HCT116 (cell line): ENCODE results near the gene SGF29.

ENCODE experiments used
- EZH2 ChIP-seq: fragments of 200-600 bp; sonication (generic); IDR thresholded peaks from 2 replicates; pipeline ENCODE4 v1.6.1; 2017; ENCODE audit warnings: antibody characterized with exemption, mixed run types
- TCF7L2 ChIP-seq: IDR thresholded peaks from 2 replicates; pipeline ENCODE4 v1.7.0; 2011; ENCODE audit warnings: borderline replicate concordance, inconsistent platforms; ENCODE audit not compliant: insufficient read depth, insufficient read length; ENCODE audit errors: extremely low read depth
- ZNF274 ChIP-seq: fragments of 200-500 bp; sonication (Bioruptor generic); IDR thresholded peaks from 2 replicates; pipeline ENCODE4 v1.6.1; 2014; ENCODE audit warnings: mild to moderate bottlenecking, low read depth, low read length, inconsistent platforms
- TF ChIP-seq, protein P1 (sequence below), 3 experiments: fragments of 200-600 bp in 1 of 3; sonication (generic) in 1 of 3; IDR thresholded peaks in 2 of 3; conservative IDR thresholded peaks in 1 of 3; 2 replicates each; pipeline ENCODE4 v1.5.1; 2012 to 2017; ENCODE audit warnings: low read depth in 2 of 3, low read length in 2 of 3, antibody characterized with exemption in 1 of 3, borderline replicate concordance in 1 of 3, control low read depth in 1 of 3, mild to moderate bottlenecking in 1 of 3, mixed read lengths in 1 of 3, mixed run types in 1 of 3, moderate library complexity in 1 of 3; ENCODE audit not compliant: insufficient read depth in 1 of 3
- TF ChIP-seq, protein P2 (sequence below): IDR thresholded peaks from 2 replicates; pipeline ENCODE4 v1.6.1; 2012; ENCODE audit warnings: low read depth

DNA sequence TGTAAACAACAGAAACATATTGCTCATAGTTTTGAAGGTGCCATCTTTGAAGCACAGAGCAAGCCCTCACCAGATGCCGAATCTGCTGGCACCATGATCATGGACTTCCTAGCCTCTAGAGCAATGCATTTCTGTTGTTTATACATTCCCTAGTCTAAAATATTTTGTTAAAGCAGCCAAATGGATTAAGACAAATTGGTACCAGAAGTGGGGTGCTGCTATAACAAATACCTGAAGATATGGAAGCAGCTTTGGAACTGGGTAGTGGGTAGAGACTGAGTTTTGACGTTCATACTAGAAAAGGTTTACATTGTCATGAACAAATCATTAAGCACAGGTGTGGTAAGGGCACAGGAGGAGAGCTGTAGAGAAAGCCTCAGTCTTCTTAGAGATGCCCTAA is 13.6 kb downstream of the SGF29 start:
- TF ChIP-seq EZH2: no peak
- TF ChIP-seq, protein P1, sequence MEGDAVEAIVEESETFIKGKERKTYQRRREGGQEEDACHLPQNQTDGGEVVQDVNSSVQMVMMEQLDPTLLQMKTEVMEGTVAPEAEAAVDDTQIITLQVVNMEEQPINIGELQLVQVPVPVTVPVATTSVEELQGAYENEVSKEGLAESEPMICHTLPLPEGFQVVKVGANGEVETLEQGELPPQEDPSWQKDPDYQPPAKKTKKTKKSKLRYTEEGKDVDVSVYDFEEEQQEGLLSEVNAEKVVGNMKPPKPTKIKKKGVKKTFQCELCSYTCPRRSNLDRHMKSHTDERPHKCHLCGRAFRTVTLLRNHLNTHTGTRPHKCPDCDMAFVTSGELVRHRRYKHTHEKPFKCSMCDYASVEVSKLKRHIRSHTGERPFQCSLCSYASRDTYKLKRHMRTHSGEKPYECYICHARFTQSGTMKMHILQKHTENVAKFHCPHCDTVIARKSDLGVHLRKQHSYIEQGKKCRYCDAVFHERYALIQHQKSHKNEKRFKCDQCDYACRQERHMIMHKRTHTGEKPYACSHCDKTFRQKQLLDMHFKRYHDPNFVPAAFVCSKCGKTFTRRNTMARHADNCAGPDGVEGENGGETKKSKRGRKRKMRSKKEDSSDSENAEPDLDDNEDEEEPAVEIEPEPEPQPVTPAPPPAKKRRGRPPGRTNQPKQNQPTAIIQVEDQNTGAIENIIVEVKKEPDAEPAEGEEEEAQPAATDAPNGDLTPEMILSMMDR (IDR thresholded peaks at IDR 0.05 in 2 of 3, conservative IDR thresholded peaks at IDR 0.05 in 1 of 3; ENCODE audit: borderline replicate concordance in 1 of 3, insufficient read depth in 1 of 3, low read depth in 2 of 3, low read length in 2 of 3): no peak
- TF ChIP-seq, protein P2, sequence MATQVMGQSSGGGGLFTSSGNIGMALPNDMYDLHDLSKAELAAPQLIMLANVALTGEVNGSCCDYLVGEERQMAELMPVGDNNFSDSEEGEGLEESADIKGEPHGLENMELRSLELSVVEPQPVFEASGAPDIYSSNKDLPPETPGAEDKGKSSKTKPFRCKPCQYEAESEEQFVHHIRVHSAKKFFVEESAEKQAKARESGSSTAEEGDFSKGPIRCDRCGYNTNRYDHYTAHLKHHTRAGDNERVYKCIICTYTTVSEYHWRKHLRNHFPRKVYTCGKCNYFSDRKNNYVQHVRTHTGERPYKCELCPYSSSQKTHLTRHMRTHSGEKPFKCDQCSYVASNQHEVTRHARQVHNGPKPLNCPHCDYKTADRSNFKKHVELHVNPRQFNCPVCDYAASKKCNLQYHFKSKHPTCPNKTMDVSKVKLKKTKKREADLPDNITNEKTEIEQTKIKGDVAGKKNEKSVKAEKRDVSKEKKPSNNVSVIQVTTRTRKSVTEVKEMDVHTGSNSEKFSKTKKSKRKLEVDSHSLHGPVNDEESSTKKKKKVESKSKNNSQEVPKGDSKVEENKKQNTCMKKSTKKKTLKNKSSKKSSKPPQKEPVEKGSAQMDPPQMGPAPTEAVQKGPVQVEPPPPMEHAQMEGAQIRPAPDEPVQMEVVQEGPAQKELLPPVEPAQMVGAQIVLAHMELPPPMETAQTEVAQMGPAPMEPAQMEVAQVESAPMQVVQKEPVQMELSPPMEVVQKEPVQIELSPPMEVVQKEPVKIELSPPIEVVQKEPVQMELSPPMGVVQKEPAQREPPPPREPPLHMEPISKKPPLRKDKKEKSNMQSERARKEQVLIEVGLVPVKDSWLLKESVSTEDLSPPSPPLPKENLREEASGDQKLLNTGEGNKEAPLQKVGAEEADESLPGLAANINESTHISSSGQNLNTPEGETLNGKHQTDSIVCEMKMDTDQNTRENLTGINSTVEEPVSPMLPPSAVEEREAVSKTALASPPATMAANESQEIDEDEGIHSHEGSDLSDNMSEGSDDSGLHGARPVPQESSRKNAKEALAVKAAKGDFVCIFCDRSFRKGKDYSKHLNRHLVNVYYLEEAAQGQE: no peak
- no peak for TF ChIP-seq TCF7L2
- TF ChIP-seq ZNF274: no peak
